Naive B cell (primary cell): Measurements from ENCODE around the gene GATB. TPM values are rescaled to one million over a fixed set of nuclear protein-coding genes. Genes with fewer than 3 reads are reported as not detected.

Experiments
- ATAC-seq, 2 donors: fragments of 150-1000 bp; cut with Tn5 transposase; 2 replicates each; pipeline ENCODE4 v1.10.0; 2021; ENCODE audit warnings: low read depth in 2 of 2, mild to moderate bottlenecking in 2 of 2, moderate library complexity in 2 of 2
- DNase-seq: peaks from one replicate; pipeline ENCODE4 v3.0.0; 2022
- H3K27ac Mint-ChIP-seq, 6 donors: one replicate each; pipeline ENCODE4 v1.8.0; 2020 to 2022; ENCODE audit warnings: mild to moderate bottlenecking in 6 of 6, mixed read lengths in 6 of 6, moderate library complexity in 5 of 6, inconsistent platforms in 2 of 6
- H3K27me3 Mint-ChIP-seq, 3 donors: one replicate each; pipeline ENCODE4 v1.8.0; 2021 to 2022; ENCODE audit warnings: mixed read lengths in 3 of 3, mild to moderate bottlenecking in 1 of 3
- H3K36me3 Mint-ChIP-seq, 2 donors: one replicate each; pipeline ENCODE4 v1.8.0; 2020 to 2022; ENCODE audit warnings: mixed read lengths in 2 of 2, inconsistent platforms in 1 of 2, mild to moderate bottlenecking in 1 of 2
- H3K4me1 Mint-ChIP-seq, 3 donors: one replicate each; pipeline ENCODE4 v1.8.0; 2020 to 2022; ENCODE audit warnings: mixed read lengths in 3 of 3, inconsistent platforms in 1 of 3, mild to moderate bottlenecking in 1 of 3, moderate library complexity in 1 of 3
- H3K4me3 Mint-ChIP-seq, 8 donors: one replicate each; pipeline ENCODE4 v1.8.0; 2020 to 2022; ENCODE audit warnings: mild to moderate bottlenecking in 8 of 8, mixed read lengths in 8 of 8, moderate library complexity in 8 of 8, inconsistent platforms in 2 of 8
- H3K9me3 Mint-ChIP-seq, 7 donors: one replicate each; pipeline ENCODE4 v1.8.0; 2020 to 2022; ENCODE audit warnings: mixed read lengths in 7 of 7, mild to moderate bottlenecking in 5 of 7, inconsistent platforms in 2 of 7, moderate library complexity in 1 of 7
- polyA plus RNA-seq, 6 donors: library from polyadenylated mRNA; unstranded; fragments of 300-500 nt; fragmentation: Illumina TruSeq; gene quantifications; one replicate each; pipeline ENCODE4 v1.2.3, GENCODE V29; 2021; ENCODE audit warnings: low read depth in 6 of 6

Gene GATB
- polyA plus RNA-seq, 6 donors from 2014 or later: 5.6 to 17.9 (median 14.3) TPM

GRCh38 chr4:151798678-151799416 lies 38.0 kb upstream of the GATB start:
- H3K27ac Mint-ChIP-seq: no peak overlapping the region
- H3K4me3 Mint-ChIP-seq: no peak overlapping the region
- DNase-seq: no peak
- H3K4me1 Mint-ChIP-seq: no peaks in the 10 kb centered on the region
- ATAC-seq: no peak
- peaks cover 0 to 9% (median 7%) of the 10 kb centered on the region in 3 donors for H3K27me3 Mint-ChIP-seq
- H3K36me3 Mint-ChIP-seq: no peaks in the 10 kb centered on the region
- peaks cover 0 to 5% (median 0%) of the 10 kb centered on the region in 7 donors for H3K9me3 Mint-ChIP-seq

GRCh38 chr4:151797853-151798252 lies 37.0 kb upstream of the GATB start:
- peaks cover 5 to 16% (median 7%) of the 10 kb centered on the region in 3 donors for H3K27me3 Mint-ChIP-seq

GRCh38 chr4:151797131-151797530 lies 36.3 kb upstream of the GATB start:
- Mint-ChIP-seq H3K27ac (no peak overlapping the region), H3K9me3 (peaks cover 0 to 7% (median 0%) of the 10 kb centered on the region in 7 donors), H3K4me3 (no peak overlapping the region), H3K27me3 (peaks cover 5 to 17% (median 7%) of the 10 kb centered on the region in 3 donors), H3K36me3 (no peaks in the 10 kb centered on the region), H3K4me1 (no peaks in the 10 kb centered on the region)
- DNase-seq (no peak), ATAC-seq (no peak)

More at GRCh38 chr4:151797853-151798252, 37.0 kb upstream of the GATB start:
- ATAC-seq: no peak
- no peak overlapping the region for H3K27ac Mint-ChIP-seq
- H3K36me3 Mint-ChIP-seq: no peaks in the 10 kb centered on the region
- DNase-seq: no peak
- H3K4me1 Mint-ChIP-seq: no peaks in the 10 kb centered on the region
- peaks cover 0 to 7% (median 0%) of the 10 kb centered on the region in 7 donors for H3K9me3 Mint-ChIP-seq
- no peak overlapping the region for H3K4me3 Mint-ChIP-seq

- H3K27me3 Mint-ChIP-seq: peaks cover 7 to 17% (median 12%) of the 10 kb centered on the region in 3 donors
- no peak for ATAC-seq
- no peak overlapping the region for H3K27ac Mint-ChIP-seq
- H3K9me3 Mint-ChIP-seq: peaks cover 0 to 7% (median 0%) of the 10 kb centered on the region in 7 donors
- no peaks in the 10 kb centered on the region for H3K4me1 Mint-ChIP-seq
- DNase-seq: no peak
- no peak overlapping the region for H3K4me3 Mint-ChIP-seq
- no peaks in the 10 kb centered on the region for H3K36me3 Mint-ChIP-seq
These were observed 35.3 kb upstream of the GATB start for GRCh38 chr4:151796106-151796505.

- no peaks in the 10 kb centered on the region for H3K36me3 Mint-ChIP-seq
- H3K9me3 Mint-ChIP-seq: peaks cover 0 to 7% (median 0%) of the 10 kb centered on the region in 7 donors
- ATAC-seq (no peak), DNase-seq (no peak)
- H3K27me3 Mint-ChIP-seq: peaks cover 10 to 25% (median 21%) of the 10 kb centered on the region in 3 donors
- H3K4me3 Mint-ChIP-seq: no peak overlapping the region
- H3K4me1 Mint-ChIP-seq: no peaks in the 10 kb centered on the region
- no peak overlapping the region for H3K27ac Mint-ChIP-seq
These were observed 32.2 kb upstream of the GATB start for GRCh38 chr4:151792995-151793394.

GRCh38 chr4:151792530-151792929 lies 31.7 kb upstream of the GATB start:
- H3K36me3 Mint-ChIP-seq: no peaks in the 10 kb centered on the region
- H3K4me3 Mint-ChIP-seq: no peak overlapping the region
- peaks cover 10 to 25% (median 21%) of the 10 kb centered on the region in 3 donors for H3K27me3 Mint-ChIP-seq
- no peak overlapping the region for H3K27ac Mint-ChIP-seq
- DNase-seq (no peak), ATAC-seq (no peak)
- no peaks in the 10 kb centered on the region for H3K4me1 Mint-ChIP-seq
- peaks cover 0 to 6% (median 0%) of the 10 kb centered on the region in 7 donors for H3K9me3 Mint-ChIP-seq

GRCh38 chr4:151788021-151788420 lies 27.2 kb upstream of the GATB start:
- no peak for DNase-seq
- no peak overlapping the region for H3K4me3 Mint-ChIP-seq
- H3K27me3 Mint-ChIP-seq: peaks cover 11 to 28% (median 24%) of the 10 kb centered on the region in 3 donors
- H3K27ac Mint-ChIP-seq: no peak overlapping the region
- peaks cover 0 to 3% (median 0%) of the 10 kb centered on the region in 7 donors for H3K9me3 Mint-ChIP-seq
- ATAC-seq: no peak
- no peaks in the 10 kb centered on the region for H3K4me1 Mint-ChIP-seq
- no peaks in the 10 kb centered on the region for H3K36me3 Mint-ChIP-seq

- H3K36me3 Mint-ChIP-seq: no peaks in the 10 kb centered on the region
- H3K4me1 Mint-ChIP-seq: no peaks in the 10 kb centered on the region
- peaks cover 16 to 36% (median 23%) of the 10 kb centered on the region in 3 donors for H3K27me3 Mint-ChIP-seq
These were observed 25.3 kb upstream of the GATB start for GRCh38 chr4:151786158-151786495.

GRCh38 chr4:151785484-151786157 lies 24.8 kb upstream of the GATB start:
- Mint-ChIP-seq H3K9me3 (peaks cover 0 to 3% (median 0%) of the 10 kb centered on the region in 7 donors), H3K27me3 (peaks cover 22 to 41% (median 24%) of the 10 kb centered on the region in 3 donors), H3K4me3 (no peak overlapping the region), H3K4me1 (no peaks in the 10 kb centered on the region), H3K36me3 (no peaks in the 10 kb centered on the region), H3K27ac (no peak overlapping the region)
- ATAC-seq (no peak), DNase-seq (no peak)

More at GRCh38 chr4:151786158-151786495, 25.3 kb upstream of the GATB start:
- H3K27ac Mint-ChIP-seq: peak overlapping the region in 1 of 6 donors; percentile 33
- no peak for ATAC-seq
- no peak overlapping the region for H3K4me3 Mint-ChIP-seq
- no peak for DNase-seq
- H3K9me3 Mint-ChIP-seq: peaks cover 0 to 3% (median 0%) of the 10 kb centered on the region in 7 donors

GRCh38 chr4:151784706-151785105 lies 23.9 kb upstream of the GATB start:
- no peak overlapping the region for H3K4me3 Mint-ChIP-seq
- H3K36me3 Mint-ChIP-seq: no peaks in the 10 kb centered on the region
- H3K4me1 Mint-ChIP-seq: no peaks in the 10 kb centered on the region
- no peak overlapping the region for H3K27ac Mint-ChIP-seq
- H3K9me3 Mint-ChIP-seq: peaks cover 0 to 3% (median 0%) of the 10 kb centered on the region in 7 donors
- DNase-seq (no peak), ATAC-seq (no peak)
- H3K27me3 Mint-ChIP-seq: peaks cover 18 to 41% (median 21%) of the 10 kb centered on the region in 3 donors

GRCh38 chr4:151783867-151784266 lies 23.1 kb upstream of the GATB start:
- ATAC-seq (no peak), DNase-seq (no peak)
- no peak overlapping the region for H3K4me3 Mint-ChIP-seq
- H3K27ac Mint-ChIP-seq: no peak overlapping the region
- H3K4me1 Mint-ChIP-seq: no peaks in the 10 kb centered on the region
- peaks cover 18 to 38% (median 24%) of the 10 kb centered on the region in 3 donors for H3K27me3 Mint-ChIP-seq
- no peaks in the 10 kb centered on the region for H3K36me3 Mint-ChIP-seq
- H3K9me3 Mint-ChIP-seq: peaks cover 0 to 3% (median 0%) of the 10 kb centered on the region in 7 donors

- Mint-ChIP-seq H3K9me3 (peaks cover 0 to 2% (median 0%) of the 10 kb centered on the region in 7 donors), H3K36me3 (no peaks in the 10 kb centered on the region), H3K4me3 (no peak overlapping the region), H3K27me3 (peaks cover 19 to 39% (median 25%) of the 10 kb centered on the region in 3 donors), H3K27ac (no peak overlapping the region), H3K4me1 (no peaks in the 10 kb centered on the region)
- DNase-seq (no peak), ATAC-seq (no peak)
These were observed 21.5 kb upstream of the GATB start for GRCh38 chr4:151782296-151782695.

GRCh38 chr4:151781026-151781425 lies 20.2 kb upstream of the GATB start:
- no peak for DNase-seq
- ATAC-seq: no peak
- Mint-ChIP-seq H3K4me3 (no peak overlapping the region), H3K27me3 (peaks cover 29 to 52% (median 33%) of the 10 kb centered on the region in 3 donors), H3K9me3 (peaks cover 0 to 8% (median under 1%) of the 10 kb centered on the region in 7 donors), H3K27ac (no peak overlapping the region), H3K4me1 (no peaks in the 10 kb centered on the region), H3K36me3 (no peaks in the 10 kb centered on the region)

- Mint-ChIP-seq H3K27ac (no peak overlapping the region), H3K4me3 (no peak overlapping the region), H3K9me3 (peaks cover 0 to 40% (median 16%) of the 10 kb centered on the region in 7 donors), H3K4me1 (no peaks in the 10 kb centered on the region), H3K36me3 (peaks cover 0 to 15% of the 10 kb centered on the region in 2 donors), H3K27me3 (peaks cover 33 to 44% (median 43%) of the 10 kb centered on the region in 3 donors)
- ATAC-seq (no peak), DNase-seq (no peak)
These were observed 16.7 kb upstream of the GATB start for GRCh38 chr4:151777471-151777870.
